HepG2 (cell line): ENCODE results near the gene GSTK1. TPM values are rescaled to one million over a fixed set of nuclear protein-coding genes. Genes with fewer than 3 reads are reported as not detected.

ENCODE experiments used
- ATF7 ChIP-seq, 2 experiments: fragments of 450-650 bp in 1 of 2; sonication (generic) in 1 of 2; formaldehyde crosslinking in 1 of 2; IDR thresholded peaks; 2 replicates each; pipeline versions ENCODE4 v1.4.0 to v1.6.1; 2016 to 2020; ENCODE audit warnings: antibody characterized with exemption in 1 of 2, mild to moderate bottlenecking in 1 of 2, missing genetic modification reagents in 1 of 2
- EP300 ChIP-seq, 3 experiments: sonication (generic) in 1 of 3; formaldehyde crosslinking in 1 of 3; IDR thresholded peaks; 2 replicates each; pipeline versions ENCODE4 v1.5.1 to v1.6.1; 2011 to 2020; ENCODE audit warnings: low read depth in 2 of 3, low read length in 2 of 3, borderline replicate concordance in 1 of 3, improper control_type of control experiment in 1 of 3, mild to moderate bottlenecking in 1 of 3, missing genetic modification reagents in 1 of 3, moderate library complexity in 1 of 3
- ZNF318 ChIP-seq: sonication (generic); formaldehyde crosslinking; IDR thresholded peaks from 2 replicates; pipeline ENCODE4 v1.4.0; 2020; ENCODE audit warnings: mild to moderate bottlenecking, missing genetic modification reagents
- ZNF644 ChIP-seq: IDR thresholded peaks from 2 replicates; pipeline ENCODE4 v1.6.1; 2016; ENCODE audit warnings: low read depth
- polyA plus RNA-seq, 8 experiments: library from polyadenylated mRNA; depleted of rRNA in 3 of 8; stranded (reverse) in 7 of 8; unstranded in 1 of 8; fragments of >200 nt; fragmentation: Illumina TruSeq in 4 of 8; extraction: Trizol in 4 of 8; gene quantifications; 2 replicates each; pipeline versions ENCODE4 v1.2.1 to v1.2.3, GENCODE V29; 2011 to 2016; ENCODE audit warnings: low read depth in 4 of 8, missing spikeins in 1 of 8, mixed read lengths in 1 of 8; ENCODE audit not compliant: insufficient read depth in 1 of 8
- total RNA-seq, 5 experiments: library from RNA; depleted of rRNA; stranded (reverse); fragments of >200 nt; fragmentation: Illumina TruSeq; extraction: Trizol; gene quantifications; 2 replicates each; pipeline ENCODE4 v1.2.3, GENCODE V29; 2016; ENCODE audit warnings: low read depth in 1 of 5
- TF ChIP-seq, protein P1 (sequence below): sonication (generic); formaldehyde crosslinking; conservative IDR thresholded peaks from 2 replicates; pipeline ENCODE4 v1.4.0; 2020; ENCODE audit warnings: missing genetic modification reagents
- TF ChIP-seq, protein P2 (sequence below): sonication (generic); formaldehyde crosslinking; IDR thresholded peaks from 2 replicates; pipeline ENCODE4 v1.4.0; 2020; ENCODE audit warnings: mild to moderate bottlenecking, low read depth, missing genetic modification reagents

GSTK1 gene
- total and polyA plus RNA-seq, 2 of the 13 experiments (the other 11 are each of a cell fraction or from before 2014, with no cell fraction given) = 64.6 to 92.1 TPM

- TF ChIP-seq ZNF318 (CRISPR knock-in tag) (no peak), ZNF644 (CRISPR knock-in tag) (no peak), EP300 (IDR thresholded peaks at IDR 0.05; ENCODE audit: low read depth in 2 of 2, low read length in 2 of 2) (no peak), EP300 (CRISPR knock-in tag; IDR thresholded peaks at IDR 0.05; ENCODE audit: borderline replicate concordance) (no peak), ATF7 (IDR thresholded peaks at IDR 0.05) (no peak), ATF7 (CRISPR knock-in tag; IDR thresholded peaks at IDR 0.05) (no peak)
- TF ChIP-seq, protein P1, sequence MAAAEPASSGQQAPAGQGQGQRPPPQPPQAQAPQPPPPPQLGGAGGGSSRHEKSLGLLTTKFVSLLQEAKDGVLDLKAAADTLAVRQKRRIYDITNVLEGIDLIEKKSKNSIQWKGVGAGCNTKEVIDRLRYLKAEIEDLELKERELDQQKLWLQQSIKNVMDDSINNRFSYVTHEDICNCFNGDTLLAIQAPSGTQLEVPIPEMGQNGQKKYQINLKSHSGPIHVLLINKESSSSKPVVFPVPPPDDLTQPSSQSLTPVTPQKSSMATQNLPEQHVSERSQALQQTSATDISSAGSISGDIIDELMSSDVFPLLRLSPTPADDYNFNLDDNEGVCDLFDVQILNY (CRISPR knock-in tag) = no peak
- TF ChIP-seq, protein P2, sequence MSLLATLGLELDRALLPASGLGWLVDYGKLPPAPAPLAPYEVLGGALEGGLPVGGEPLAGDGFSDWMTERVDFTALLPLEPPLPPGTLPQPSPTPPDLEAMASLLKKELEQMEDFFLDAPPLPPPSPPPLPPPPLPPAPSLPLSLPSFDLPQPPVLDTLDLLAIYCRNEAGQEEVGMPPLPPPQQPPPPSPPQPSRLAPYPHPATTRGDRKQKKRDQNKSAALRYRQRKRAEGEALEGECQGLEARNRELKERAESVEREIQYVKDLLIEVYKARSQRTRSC (CRISPR knock-in tag) = no peak
Measured at GRCh38 chr7:143250199-143250598, 13.0 kb upstream of the GSTK1 start (continued).
